Neutrophil (primary cell): ENCODE measurements around the gene MITF.

Experiments
- H3K27ac ChIP-seq: fragments of 200-600 bp; sonication (generic); 2 replicates; pipeline ENCODE4 v1.5.1; 2016; ENCODE audit warnings: mild to moderate bottlenecking, moderate library complexity
- H3K27me3 ChIP-seq: fragments of 200-600 bp; sonication (generic); 2 replicates; pipeline ENCODE4 v1.6.0; 2016; ENCODE audit warnings: mild to moderate bottlenecking
- H3K36me3 ChIP-seq: fragments of 200-600 bp; sonication (generic); 2 replicates; pipeline ENCODE4 v1.5.1; 2017
- H3K4me1 ChIP-seq, 2 experiments: fragments of 200-600 bp in 1 of 2; sonication (generic) in 1 of 2; 1 replicate in 1 of 2; 2 replicates in 1 of 2; pipeline versions ENCODE4 v1.5.1 to v1.6.1; 2013 to 2016; ENCODE audit warnings: low read depth in 1 of 2, low read length in 1 of 2, mild to moderate bottlenecking in 1 of 2, moderate library complexity in 1 of 2; ENCODE audit not compliant: control insufficient read depth in 1 of 2, insufficient read depth in 1 of 2
- H3K4me3 ChIP-seq, 2 experiments: fragments of 200-600 bp in 1 of 2; sonication (generic) in 1 of 2; 1 replicate in 1 of 2; 2 replicates in 1 of 2; pipeline ENCODE4 v1.5.1; 2013 to 2016; ENCODE audit warnings: low read depth in 1 of 2, low read length in 1 of 2, mild to moderate bottlenecking in 1 of 2, moderate library complexity in 1 of 2
- H3K9me3 ChIP-seq: fragments of 200-600 bp; sonication (generic); 2 replicates; pipeline ENCODE4 v1.5.1; 2016
- TF ChIP-seq, protein P1 (sequence below): fragments of 200-600 bp; sonication (generic); IDR thresholded peaks from 2 replicates; pipeline ENCODE4 v1.5.1; 2016; ENCODE audit warnings: antibody characterized with exemption

Gene MITF

DNA sequence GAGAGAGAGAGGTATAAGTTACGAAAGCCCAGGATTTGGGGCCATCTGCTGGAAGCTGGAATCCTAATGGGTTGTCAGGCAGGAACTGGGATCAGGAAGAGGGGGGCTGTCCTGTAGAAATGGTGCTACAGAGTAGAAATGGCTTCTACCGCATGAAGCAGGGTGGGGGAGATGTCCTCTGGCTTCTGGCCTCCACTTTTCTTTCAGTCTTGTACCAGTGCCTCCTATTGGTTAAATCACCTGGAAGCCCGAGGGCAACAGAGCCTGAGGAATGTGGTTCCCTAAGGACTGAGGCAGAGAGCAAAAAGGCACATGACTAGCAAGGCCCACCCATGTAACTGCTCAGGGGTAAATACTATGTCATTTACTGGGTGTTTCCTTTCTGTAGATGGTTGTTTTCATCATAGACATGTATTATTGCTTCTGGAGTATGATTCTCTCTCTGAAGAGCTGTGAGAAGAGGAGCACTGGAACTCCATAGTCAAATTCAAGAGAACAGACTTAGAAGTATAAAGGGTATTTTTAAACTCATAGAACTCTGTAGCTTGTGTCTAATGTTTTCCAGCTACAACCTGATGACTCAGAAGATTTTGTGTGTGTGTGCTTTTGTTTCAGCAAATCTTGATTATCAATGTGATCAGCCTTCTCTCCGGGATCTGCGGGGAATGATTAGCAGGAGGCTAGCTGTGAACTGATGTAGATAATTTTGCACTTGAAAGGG, 20.2 kb upstream of the MITF start:
- Histone ChIP-seq H3K27ac (no peak overlapping the region), H3K4me1 (no peaks in the 10 kb centered on the region), H3K4me3 (no peak overlapping the region), H3K9me3 (no peaks in the 10 kb centered on the region), H3K27me3 (peaks cover 4% of the 10 kb centered on the region), H3K36me3 (no peaks in the 10 kb centered on the region)
- TF ChIP-seq, protein P1, sequence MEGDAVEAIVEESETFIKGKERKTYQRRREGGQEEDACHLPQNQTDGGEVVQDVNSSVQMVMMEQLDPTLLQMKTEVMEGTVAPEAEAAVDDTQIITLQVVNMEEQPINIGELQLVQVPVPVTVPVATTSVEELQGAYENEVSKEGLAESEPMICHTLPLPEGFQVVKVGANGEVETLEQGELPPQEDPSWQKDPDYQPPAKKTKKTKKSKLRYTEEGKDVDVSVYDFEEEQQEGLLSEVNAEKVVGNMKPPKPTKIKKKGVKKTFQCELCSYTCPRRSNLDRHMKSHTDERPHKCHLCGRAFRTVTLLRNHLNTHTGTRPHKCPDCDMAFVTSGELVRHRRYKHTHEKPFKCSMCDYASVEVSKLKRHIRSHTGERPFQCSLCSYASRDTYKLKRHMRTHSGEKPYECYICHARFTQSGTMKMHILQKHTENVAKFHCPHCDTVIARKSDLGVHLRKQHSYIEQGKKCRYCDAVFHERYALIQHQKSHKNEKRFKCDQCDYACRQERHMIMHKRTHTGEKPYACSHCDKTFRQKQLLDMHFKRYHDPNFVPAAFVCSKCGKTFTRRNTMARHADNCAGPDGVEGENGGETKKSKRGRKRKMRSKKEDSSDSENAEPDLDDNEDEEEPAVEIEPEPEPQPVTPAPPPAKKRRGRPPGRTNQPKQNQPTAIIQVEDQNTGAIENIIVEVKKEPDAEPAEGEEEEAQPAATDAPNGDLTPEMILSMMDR, result no peak

DNA sequence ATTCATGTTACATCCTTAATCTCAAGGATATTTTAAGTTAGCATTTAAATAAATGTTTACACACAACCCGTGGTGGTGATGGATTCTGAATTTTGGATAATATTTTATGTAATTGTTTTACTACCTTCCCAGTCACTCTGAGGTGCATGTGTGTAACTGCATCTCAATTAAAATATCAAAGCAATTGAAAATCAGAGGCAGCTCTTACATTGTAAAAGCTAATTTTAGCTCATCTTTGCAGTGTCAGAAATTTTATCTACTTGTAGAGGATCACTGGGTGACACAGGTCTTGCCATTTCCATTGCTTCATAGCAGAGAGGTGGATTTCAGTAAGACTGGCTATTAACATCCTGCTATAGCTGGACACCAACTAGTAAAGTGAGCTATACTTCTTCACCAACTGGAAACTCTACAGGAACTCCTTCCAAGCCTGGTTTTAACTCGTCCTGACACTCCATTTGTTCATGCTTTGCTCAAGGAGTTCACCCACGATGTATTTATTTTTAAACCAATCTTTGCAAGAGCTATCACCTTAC, 19.6 kb upstream of the MITF start:
- TF ChIP-seq, protein P1, result no peak
- Histone ChIP-seq H3K27me3 (peaks cover 4% of the 10 kb centered on the region), H3K27ac (no peak overlapping the region), H3K9me3 (no peaks in the 10 kb centered on the region), H3K36me3 (no peaks in the 10 kb centered on the region), H3K4me3 (no peak overlapping the region), H3K4me1 (no peaks in the 10 kb centered on the region)

DNA sequence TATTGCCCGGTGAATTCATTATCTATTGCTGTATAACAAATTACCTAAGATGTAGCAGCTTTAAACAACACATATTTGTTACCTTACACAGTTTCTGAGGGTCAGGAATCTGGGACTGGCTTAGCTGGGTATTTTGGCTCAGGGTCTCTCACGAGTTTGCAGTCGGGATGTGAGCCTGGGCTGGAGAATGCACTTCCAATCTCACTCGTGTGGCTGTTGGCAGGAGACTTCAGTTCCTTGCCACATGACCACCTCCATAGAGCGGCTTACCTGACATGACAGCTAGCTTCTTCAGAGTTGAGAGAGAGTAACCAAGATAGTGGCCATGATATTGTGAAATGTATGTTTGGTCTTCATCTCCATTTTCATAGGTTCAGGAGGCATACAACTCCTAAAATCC, 18.4 kb upstream of the MITF start:
- Histone ChIP-seq H3K9me3 (no peaks in the 10 kb centered on the region), H3K4me3 (no peak overlapping the region), H3K27ac (no peak overlapping the region), H3K36me3 (no peaks in the 10 kb centered on the region), H3K4me1 (no peaks in the 10 kb centered on the region), H3K27me3 (peaks cover 4% of the 10 kb centered on the region)
- TF ChIP-seq, protein P1, result no peak

DNA sequence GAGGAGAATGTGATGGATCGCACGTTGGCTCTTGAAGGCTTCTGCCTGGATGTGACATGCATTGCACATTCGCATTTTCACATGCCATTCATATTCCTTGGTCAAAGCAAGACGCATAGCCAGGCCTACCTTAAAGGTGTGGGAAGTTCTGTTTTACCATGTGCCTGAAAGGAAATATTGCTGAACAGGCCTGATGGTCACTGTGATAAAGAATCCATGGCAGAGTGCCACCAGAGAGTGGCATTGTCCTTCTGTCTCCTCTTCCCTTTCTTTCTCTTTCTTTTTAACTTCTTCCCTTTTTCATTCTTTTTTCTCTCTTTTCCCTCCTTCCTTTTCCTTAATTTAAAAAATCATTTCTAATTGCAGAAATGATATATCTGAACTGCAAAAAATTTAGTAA, 15.9 kb upstream of the MITF start:
- H3K27me3 ChIP-seq, result peaks cover 4% of the 10 kb centered on the region
- H3K4me3 ChIP-seq, result no peak overlapping the region

DNA sequence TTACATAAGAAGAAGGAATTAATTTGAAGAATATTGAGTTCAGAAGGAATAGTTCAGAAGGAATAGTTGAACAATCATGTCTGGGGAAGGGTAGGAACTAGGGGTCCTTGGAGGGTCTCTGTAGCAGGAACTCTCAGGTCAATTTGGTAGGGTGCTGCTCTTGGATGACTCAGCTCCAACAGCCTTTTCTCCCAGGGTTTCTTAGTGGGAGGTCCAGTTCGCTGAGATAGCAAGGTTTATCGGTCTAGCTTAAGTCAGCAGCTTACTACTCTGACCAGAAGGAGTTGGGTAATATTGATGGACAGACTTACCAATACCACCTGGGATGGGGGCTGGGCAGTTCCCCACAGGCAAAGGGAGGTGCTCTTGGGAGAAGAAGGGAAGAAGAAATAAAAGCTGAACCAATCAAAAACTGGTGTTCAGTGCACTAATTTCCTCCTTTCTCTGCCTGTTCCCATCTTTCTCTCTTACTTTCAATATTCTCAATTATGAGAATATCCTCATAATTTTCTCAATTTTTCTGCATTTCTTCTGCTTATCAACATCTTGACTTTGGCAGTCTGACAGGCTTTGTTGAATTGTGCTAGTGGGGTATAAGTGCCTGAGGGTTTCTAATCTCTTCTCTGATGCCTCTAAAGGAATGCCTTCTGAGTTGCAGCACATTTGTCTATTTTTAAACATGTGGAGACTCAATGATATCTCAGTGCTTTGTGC, 14.4 kb upstream of the MITF start:
- TF ChIP-seq, protein P1, result no peak
- H3K4me1 ChIP-seq, result no peaks in the 10 kb centered on the region
- H3K27me3 ChIP-seq, result peaks cover 4% of the 10 kb centered on the region
- H3K9me3 ChIP-seq, result no peaks in the 10 kb centered on the region
- H3K27ac ChIP-seq, result no peak overlapping the region
- no peak overlapping the region for H3K4me3 ChIP-seq
- no peaks in the 10 kb centered on the region for H3K36me3 ChIP-seq

More for the DNA sequence above, 15.9 kb upstream of the MITF start:
- no peaks in the 10 kb centered on the region for H3K9me3 ChIP-seq
- H3K27ac ChIP-seq, result no peak overlapping the region
- H3K4me1 ChIP-seq, result no peaks in the 10 kb centered on the region
- TF ChIP-seq, protein P1, result no peak
- H3K36me3 ChIP-seq, result no peaks in the 10 kb centered on the region
